GM21447 (cell line): ENCODE data around the gene VPS37B.

Experiments
- ATAC-seq: cut with Tn5 transposase; IDR thresholded peaks from one replicate; pipeline ENCODE4 v1.9.1; 2021; ENCODE audit not compliant: unreplicated experiment

The VPS37B gene

GRCh38 chr12:122855071-122855829 lies 40.7 kb downstream of the VPS37B start:
- no peak for ATAC-seq

- no peak for ATAC-seq
Measured at GRCh38 chr12:122854554-122854953, 41.4 kb downstream of the VPS37B start.

DNA sequence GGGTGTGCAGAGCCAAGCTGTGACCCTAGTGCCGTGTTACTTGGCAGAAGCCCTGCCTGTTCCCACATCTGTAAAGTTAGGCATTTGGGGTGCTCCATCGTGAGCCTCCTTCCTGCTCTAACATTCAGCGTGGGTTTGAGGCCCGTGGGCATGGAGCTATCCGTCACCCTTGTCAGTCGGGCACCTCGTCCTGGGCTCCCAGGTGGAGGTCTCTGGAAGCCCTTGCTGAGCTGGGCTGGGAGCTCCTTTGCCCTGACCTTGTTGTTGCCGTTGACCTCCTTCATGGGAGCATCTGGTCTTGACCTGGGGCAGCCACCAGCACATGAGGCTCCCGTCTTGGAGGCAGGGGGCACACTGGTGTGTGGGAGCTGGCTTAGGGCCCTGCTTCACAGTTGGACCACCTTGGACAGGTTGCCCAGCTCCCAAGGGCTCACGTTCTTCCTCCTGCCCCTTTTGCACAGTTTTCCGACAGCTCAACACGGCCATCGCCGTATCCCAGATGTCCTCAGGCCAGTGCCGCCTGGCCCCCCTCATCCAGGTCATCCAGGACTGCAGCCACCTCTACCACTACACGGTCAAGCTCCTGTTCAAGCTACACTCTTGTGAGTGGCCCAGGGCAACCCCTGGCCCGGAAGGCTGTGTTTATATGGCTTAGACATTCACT lies 42.2 kb downstream of the VPS37B start:
- no peak for ATAC-seq

DNA sequence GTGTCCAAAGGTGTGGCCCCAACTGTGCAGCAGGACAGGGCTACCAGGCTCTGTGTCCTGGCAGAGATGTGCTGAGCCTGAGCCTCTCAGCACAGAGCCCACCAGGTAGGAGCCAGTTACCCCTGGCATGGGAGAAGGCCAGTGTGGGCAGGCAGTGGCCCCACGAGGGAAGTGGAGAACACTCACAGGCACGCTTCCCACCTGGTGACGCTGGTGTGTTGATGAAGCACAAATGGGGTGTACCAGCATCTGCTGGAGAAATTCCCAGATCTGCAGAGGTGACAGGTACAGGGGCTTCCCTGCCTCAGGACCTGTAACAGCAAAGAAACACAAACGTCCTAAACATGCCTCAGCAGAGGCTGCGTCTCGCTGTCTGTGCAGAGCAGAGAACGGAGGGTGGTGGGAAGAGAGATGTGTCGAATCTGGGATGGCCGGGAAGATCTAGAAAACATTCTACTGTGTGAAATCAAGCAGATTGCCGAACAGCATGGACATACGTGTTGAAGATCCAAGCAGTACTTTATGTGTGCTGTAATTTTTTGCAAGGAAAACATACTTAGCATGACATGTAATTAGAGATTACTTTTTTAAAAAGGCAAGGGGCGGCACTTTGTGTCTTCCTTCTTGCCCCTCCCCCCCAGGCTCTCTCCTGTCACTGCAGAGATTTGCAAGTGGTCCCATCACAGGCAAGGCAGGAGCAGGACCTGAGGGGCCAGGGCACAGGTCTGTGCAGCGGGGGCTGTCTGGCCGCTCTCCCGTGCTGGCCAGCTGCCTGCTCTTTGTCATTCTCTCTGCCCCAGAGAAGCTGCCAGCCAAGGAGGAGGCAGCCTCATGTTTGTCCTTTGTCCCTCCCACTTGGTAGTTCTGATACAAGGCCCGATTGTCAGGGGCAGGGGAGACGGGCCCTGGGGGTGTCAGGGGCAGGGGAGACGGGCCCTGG lies 43.3 kb downstream of the VPS37B start:
- ATAC-seq: no peak

- no peak for ATAC-seq
Measured at GRCh38 chr12:122851820-122852219, 44.1 kb downstream of the VPS37B start.

GRCh38 chr12:122850695-122851350 lies 45.1 kb downstream of the VPS37B start:
- ATAC-seq: no peak

GRCh38 chr12:122850048-122850445 lies 45.9 kb downstream of the VPS37B start:
- no peak for ATAC-seq

- ATAC-seq: no peak
Measured at GRCh38 chr12:122849352-122850047, 46.4 kb downstream of the VPS37B start.

- ATAC-seq: no peak
Measured at GRCh38 chr12:122848471-122849351, 47.2 kb downstream of the VPS37B start.

- ATAC-seq: no peak
Measured at GRCh38 chr12:122847921-122848421, 48.0 kb downstream of the VPS37B start.

DNA sequence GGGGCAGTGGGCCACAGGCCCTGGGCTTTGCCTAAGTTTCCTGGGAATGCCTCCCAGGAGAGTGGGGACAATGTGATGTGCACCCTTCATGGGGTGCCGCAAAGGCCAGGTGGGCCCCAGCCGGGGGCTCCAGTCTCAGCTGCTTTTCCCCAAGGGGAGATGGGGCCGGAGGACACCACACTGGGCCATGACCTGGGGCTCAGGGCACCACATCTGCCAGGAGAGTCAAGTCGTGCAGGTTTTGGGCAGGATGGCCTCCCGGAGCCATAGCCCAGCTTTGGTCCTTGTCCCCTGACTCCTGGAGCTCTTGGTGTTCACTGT lies 48.4 kb downstream of the VPS37B start:
- no peak for ATAC-seq

- ATAC-seq: no peak
Measured at GRCh38 chr12:122846622-122847515, 49.1 kb downstream of the VPS37B start.

DNA sequence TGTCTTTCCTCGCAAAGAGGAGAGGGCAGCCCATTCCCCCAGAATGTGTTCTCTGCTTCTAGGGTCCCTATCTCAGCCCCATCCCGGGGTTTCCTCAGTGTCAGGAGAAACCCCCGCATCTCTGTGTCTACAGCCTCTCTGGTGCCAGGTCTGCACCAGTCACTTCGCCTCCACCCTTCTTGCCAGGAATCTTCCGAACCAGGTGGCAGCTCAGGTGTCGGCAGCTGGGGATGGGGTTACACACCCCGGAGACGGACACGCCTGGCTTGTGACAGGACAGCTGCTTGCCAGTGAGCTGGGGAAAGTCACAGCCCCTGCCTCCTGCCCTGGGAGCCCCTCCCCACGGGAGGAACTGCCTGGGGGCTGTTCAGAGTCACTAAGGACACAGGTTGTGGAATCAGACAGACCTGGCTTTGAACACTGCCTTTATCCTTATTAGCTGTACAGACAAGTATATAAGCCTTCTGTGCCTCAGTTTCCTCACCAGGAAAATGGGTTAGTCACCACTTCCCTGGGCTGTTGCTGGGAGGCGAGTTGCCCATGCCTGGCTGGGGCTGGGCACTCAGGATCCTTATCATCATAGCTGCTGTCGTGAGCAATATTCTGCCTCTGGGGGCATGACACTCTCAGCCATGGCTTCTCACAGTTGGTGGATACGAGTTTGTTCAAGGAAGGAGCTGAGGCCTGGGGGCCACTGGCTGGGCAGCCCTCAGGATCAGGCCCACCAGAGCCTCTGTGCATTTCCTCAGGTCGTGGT lies 49.9 kb downstream of the VPS37B start:
- ATAC-seq: no peak

DNA sequence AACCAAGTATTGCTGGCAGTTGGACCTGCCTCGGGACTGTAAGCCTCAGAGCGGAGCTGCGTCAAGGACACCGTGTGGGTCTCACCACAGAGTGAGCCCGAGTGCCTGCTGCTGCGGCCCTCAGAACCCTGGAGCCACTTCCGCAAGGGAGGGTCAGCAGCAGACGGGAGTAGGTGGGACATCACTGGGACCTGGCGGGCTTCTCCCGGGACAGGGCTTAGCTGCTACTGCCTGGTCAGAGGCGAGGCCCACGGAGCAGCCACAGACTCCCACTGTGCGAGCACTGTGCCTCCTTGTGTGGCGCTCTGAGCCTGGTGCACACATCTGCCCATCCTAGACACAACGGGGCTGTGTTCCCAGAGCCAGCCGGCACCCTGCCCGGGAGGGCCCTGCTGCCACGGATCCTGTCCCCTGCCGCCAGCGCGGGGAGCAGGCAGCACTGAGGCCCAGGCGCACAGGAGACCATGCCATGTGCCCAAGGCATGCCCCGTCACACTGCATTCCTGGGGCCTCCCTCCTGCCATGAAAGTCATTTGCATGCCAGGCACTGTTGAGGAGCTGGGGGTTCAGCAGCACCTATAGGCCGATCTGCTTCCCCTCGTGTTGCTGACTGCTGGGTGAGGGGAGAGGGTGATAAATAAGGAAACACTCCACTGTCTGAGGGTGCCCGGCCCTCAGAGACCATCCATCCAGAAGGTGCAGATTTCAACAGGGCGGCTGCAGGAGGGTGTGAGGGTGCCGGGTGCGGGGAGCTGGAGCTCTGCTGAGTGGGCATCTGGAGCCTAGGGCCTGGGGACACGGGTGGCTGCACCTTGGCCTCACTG lies 50.7 kb downstream of the VPS37B start:
- ATAC-seq: no peak

- ATAC-seq: no peak
Measured at GRCh38 chr12:122844366-122844971, 51.5 kb downstream of the VPS37B start.

DNA sequence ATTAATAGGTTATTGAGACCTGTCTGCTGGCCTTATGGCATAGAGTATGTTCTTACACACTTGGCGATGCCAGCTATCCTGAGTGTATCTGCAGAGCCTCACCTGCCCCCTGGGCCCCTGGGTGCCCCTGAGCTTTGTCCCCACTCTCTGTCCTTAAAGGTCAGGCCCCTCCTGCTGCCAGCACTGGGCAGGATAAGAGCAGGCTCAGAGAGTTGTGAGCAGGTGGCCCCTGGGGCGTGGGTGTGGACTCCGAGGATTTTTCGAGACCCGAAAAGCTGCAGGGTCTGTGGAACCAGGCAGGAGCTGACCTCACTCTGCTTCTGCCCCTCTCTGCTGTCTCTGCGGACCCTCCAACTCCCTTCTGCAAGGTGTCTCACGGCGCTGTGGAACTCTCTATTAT lies 52.5 kb downstream of the VPS37B start:
- ATAC-seq: no peak
